SK-N-MC (cell line): Measurements from ENCODE around the gene ZNF396.

Experiments
- EZH2 ChIP-seq: fragments of 200-600 bp; sonication (generic); IDR thresholded peaks from one replicate; pipeline ENCODE4 v1.6.1; 2017; ENCODE audit warnings: antibody characterized with exemption
- POLR2AphosphoS5 ChIP-seq: IDR thresholded peaks from 2 replicates; pipeline ENCODE4 v1.6.1; 2012; ENCODE audit warnings: mild to moderate bottlenecking, low read depth, low read length, borderline replicate concordance

GRCh38 chr18:35407871-35408481, 30.8 kb upstream of the ZNF396 start:
- TF ChIP-seq POLR2AphosphoS5, result no peak
- no peak for TF ChIP-seq EZH2
